Hypothalamus (tissue), 51 donors: ENCODE results near the gene RPP14.
"Not testable (repeated sequence)": the region's sequence is repeated elsewhere in the genome, so short reads cannot be mapped to it uniquely, and the experiment has no call there.

Source experiments
- DNase-seq, 51 donors: peaks; one replicate each; lab custom pipeline; 2025; lab: John Stamatoyannopoulos, UW

RPP14 gene

GRCh38 chr3:58305882-58306711 lies at the start of gene RPP14, which contains the start of gene HTD2:
Gene RPP14, plus strand, starts transcription at chr3:58306245. Its CDS starts 4,085 bp downstream, at chr3:58310330.
Gene HTD2, plus strand, starts transcription at chr3:58306520. Its CDS starts 11,094 bp downstream, at chr3:58317614.
- peak; percentile 80 to 100 (median 95) for DNase-seq

GRCh38 chr3:58256511-58256910 lies 49.5 kb upstream of the RPP14 start:
- no peak for DNase-seq

GRCh38 chr3:58258392-58259055 lies 47.5 kb upstream of the RPP14 start:
- DNase-seq: no peak

- peak in 5 of 51 donors; percentile 27 to 52 (median 36) for DNase-seq
These were observed 45.7 kb upstream of the RPP14 start for GRCh38 chr3:58260261-58260731.

- peak in 2 of 51 donors; percentile 17 to 52 for DNase-seq
These were observed 45.3 kb upstream of the RPP14 start for GRCh38 chr3:58260733-58261132.

- DNase-seq: no peak
These were observed 43.9 kb upstream of the RPP14 start for GRCh38 chr3:58261954-58262666.

GRCh38 chr3:58266577-58266976 lies 39.5 kb upstream of the RPP14 start:
- DNase-seq: no peak

GRCh38 chr3:58267543-58267942 lies 38.5 kb upstream of the RPP14 start:
- DNase-seq: not testable (repeated sequence)

GRCh38 chr3:58269356-58269755 lies 36.7 kb upstream of the RPP14 start:
- no peak for DNase-seq

- DNase-seq: no peak
These were observed 35.6 kb upstream of the RPP14 start for GRCh38 chr3:58270485-58270884.

GRCh38 chr3:58271901-58272501 lies 34.0 kb upstream of the RPP14 start:
- DNase-seq: no peak

GRCh38 chr3:58272891-58273290 lies 33.2 kb upstream of the RPP14 start:
- no peak for DNase-seq

GRCh38 chr3:58273362-58273761 lies 32.7 kb upstream of the RPP14 start:
- not testable (repeated sequence) for DNase-seq

- DNase-seq: no peak
These were observed 31.9 kb upstream of the RPP14 start for GRCh38 chr3:58274027-58274614.

- no peak for DNase-seq
These were observed 25.0 kb upstream of the RPP14 start for GRCh38 chr3:58281069-58281468.

GRCh38 chr3:58285334-58285733 lies 20.7 kb upstream of the RPP14 start:
- DNase-seq: no peak

GRCh38 chr3:58287354-58287753 lies 18.7 kb upstream of the RPP14 start:
- DNase-seq: peak in 29 of 51 donors; percentile 21 to 78 (median 42)

GRCh38 chr3:58288011-58288728 lies 17.9 kb upstream of the RPP14 start:
- DNase-seq: peak in 4 of 51 donors; percentile 14 to 39 (median 20)

- not testable (repeated sequence) for DNase-seq
These were observed 17.0 kb upstream of the RPP14 start for GRCh38 chr3:58288964-58289613.
